Measurements from ENCODE around the gene GNG10.
"Not testable (repeated sequence)": the region's sequence is repeated elsewhere in the genome, so short reads cannot be mapped to it uniquely, and the experiment has no call there.

The GNG10 gene

DNA sequence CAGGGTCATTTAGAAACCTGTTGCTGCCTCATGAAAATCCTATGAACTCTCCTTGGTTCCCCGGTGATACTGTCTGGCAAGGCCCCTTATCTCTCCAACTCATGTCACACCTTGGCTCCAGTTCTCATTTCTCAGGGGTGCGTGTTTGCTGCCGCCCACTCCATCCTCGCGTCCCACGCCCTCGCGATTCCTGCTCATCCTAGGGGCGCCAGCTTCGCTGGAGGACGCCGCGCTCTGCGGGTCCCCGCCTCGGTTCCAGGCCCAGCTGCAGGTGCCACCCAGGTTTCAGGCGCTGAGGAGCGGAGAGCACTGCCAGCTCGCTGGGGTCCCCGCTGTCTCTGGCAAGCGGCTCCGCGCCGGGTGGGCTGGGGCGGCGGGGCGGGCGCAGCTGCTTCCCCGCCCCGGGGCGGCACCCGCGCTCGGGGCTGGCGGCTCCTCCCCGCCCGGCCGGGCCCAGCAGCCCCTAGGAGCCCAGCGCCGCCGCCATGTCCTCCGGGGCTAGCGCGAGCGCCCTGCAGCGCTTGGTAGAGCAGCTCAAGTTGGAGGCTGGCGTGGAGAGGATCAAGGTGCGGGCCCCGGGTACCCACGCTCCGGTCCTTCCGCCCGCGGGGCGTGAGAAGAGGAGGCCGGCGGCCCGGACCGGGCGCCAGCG is at the start of gene GNG10:
TSS of gene GNG10 (plus strand) at position 456 of the 652 bp plus-strand sequence. CDS start at position 486, 30 bp downstream.
- DNase-seq: peak; percentile 90

DNA sequence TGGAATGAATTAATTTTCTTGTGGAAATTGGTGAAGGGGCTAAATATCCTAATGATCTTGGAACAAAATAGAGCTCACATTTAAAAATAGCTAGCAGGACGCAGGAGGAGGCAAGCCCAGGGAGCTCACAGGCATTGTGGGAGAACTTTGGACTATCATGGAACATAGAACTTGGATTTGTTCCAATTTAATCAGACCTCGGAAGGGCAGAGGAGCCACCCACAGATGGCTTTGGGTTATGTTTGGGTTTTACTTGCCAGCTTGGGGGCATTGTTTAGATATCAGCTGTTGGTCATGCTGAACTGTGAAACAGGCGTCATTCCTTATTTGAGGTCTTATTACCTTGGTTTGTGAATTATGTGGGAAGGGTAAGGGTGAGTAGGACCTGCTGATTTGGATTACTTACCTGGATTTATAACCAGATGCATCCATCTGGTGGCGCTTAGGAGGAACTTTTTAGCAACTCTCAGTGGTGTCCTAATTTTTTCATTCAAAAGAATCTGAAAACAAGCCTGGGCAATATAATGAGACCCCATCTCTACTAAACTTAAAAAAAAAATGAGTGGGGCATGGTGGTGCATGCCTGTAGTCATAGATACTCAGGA is 47.9 kb upstream of the GNG10 start:
- no peak for DNase-seq

DNA sequence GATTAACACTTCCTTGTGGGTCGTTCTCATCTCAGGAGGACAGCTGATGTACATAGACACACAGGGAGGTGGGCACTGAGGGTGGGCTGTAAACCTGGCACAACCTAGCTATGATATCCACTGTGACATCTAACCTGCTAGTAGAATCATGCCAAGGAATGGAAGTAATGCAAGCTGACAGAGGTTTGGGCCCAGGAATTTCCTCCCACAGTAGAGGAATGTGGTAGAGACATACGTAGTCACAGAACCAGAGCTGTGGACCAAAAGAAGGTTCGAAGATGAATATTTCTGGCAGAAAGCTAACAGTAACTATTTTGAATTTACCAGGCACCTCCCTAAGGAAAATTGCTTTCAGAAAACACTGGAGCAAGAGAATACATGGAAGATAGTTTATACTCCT is 45.5 kb upstream of the GNG10 start:
- DNase-seq: no peak

DNA sequence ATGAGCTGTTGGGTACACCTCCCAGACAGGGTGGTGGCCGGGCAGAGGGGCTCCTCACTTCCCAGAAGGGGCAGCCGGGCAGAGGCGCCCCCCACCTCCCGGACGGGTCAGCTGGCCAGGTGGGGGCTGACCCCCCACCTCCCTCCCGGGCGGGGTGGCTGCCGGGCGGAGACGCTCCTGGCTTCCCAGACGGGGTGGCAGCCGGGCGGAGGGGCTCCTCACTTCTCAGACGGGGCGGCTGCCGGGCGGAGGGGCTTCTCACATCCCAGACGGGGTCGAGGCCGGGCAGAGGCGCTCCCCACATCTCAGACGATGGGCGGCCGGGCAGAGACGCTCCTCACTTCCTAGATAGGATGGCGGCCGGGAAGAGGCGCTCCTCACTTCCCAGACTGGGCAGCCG is 44.1 kb upstream of the GNG10 start:
- DNase-seq: not testable (repeated sequence)

DNA sequence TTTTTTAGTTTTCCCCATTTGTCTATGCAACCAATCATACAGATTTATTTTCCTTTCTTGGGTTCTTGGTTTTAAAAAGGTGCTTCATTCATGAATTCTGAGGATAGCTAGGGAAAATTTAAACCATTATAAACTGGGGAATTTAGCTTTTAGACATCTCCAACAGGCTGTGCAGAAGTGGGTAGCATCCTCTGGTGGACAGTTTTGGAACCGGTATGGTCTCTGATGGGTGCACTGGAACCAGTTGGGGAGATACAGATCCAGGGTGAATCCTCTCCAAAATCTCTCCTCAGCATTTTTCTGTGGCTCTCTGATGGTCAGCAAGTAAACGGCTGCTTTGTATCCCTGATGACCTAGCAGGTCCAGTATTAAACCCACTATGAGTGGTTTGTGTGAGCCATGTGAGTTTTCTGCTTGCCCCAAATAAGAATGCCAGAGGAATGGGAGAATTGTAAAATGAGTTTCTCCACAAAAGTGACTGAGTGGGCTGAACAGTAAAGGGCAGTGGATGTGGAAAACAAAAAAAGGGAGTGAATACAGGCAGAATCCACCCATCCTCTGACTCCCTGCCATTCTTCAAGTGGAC is 39.4 kb upstream of the GNG10 start:
- peak; percentile 53 for DNase-seq

DNA sequence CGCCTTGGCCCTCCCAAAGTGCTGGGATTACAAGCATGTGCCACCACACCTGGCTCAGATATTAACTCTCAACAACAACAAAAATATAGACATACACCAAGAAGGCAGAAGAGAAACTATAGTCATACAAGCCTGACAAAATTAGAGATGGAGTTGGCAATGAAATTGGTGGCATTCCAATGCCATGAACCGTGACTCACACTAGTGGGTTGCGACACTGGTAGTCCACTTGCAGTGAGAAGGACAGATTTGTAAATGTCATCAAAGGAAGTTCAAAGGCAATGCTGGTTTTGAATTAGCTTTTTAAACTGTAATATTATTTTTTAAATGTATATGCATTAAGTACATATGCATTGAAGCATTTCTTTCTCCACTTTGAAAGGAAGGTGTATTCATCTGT is 38.8 kb upstream of the GNG10 start:
- no peak for DNase-seq

DNA sequence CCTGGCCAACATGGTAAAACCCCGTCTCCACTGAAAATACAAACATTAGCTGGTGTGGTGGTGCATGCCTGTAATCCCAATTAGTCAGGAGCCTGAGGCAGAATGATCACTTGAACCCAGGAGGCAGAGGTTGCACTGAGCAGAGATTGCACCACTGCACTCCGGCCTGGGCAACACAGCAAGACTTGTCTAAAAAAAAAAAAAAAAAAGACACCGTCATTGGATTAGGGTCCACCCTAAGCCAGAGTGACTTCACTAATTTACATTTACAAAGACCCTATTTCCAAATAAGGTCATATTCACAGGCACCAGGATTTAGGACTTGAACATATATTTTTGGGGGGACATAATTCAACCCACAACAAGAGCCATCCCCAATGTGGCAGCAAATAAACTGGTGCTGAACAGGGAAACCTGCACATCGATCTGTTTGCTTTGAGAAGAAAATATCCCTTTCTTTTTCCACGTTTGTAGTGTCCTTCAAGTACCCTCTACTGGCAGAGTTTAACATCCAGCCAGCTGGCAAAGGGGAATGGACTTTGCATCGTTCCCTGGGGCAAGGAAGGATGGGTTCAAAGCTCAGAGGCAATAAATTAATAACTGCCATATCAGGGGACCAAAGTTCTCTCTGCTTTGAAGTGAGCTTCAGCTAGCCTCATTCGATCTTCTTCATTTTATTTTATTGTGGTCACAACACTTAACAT is 34.0 kb upstream of the GNG10 start:
- DNase-seq: no peak

DNA sequence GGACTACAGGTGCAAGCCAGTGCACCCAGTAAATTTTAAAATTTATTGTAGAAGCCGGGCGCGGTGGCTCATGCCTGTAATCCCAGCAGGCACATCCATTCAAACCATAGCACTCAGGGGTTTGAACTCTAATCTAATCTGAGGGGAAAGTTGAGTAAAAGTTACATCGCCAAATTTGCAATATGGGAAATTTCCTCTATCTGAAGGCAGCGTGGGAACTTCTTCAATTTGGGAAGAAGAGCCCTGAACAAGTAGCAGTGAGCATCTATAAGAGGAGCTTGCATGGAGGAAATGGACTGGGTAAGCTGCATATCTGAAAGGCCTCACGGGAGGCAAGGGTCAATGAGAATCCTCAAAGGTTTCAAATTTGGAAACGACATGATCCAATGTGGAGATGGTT is 33.0 kb upstream of the GNG10 start:
- DNase-seq: no peak

DNA sequence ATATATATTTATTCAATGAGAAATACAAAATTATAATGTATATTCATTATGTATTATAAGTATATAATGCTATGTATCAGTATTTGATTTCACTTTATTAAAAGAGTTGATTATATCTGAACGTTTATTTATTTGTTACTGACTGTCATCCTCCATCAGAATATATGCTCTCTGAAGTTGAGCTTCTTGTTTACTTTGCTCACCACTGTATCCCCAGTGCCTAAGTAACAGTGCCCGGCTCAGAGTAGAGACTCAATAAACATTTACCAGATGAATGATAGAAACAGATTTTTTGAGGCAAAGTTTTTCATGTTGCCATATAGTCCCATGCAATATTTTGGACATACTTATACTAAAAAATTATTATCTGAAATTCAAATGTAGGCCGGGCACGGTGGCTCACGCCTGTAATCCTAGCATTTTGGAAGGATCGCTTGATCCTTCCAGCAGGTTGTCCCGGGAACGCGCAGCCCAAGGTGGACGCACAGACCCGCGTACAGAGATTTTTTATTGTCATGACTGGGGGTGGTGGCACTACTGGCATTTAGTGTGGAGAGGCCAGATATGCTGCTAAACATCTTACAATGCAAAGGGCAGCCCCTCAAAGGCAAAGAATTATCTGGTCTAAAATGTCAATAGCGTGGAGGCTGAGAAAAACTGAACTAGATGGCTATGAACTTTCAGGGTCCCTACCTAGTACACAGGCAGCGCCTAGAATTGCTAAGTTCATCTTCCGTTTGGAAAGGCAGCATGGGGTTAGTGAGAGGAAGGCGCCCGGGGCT is 31.0 kb upstream of the GNG10 start:
- DNase-seq: no peak

DNA sequence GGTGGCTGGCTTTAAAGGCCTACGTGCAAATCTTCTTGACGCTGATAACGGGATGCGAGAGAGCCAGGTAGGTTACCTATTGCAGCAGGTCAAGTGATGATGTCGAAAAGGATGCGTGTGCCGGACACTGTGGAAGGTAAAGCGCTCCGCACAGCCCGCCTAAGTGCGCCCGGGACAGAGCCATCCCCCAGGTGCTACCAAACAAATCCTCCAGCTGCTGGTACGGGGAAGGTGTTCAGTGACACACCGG is 30.5 kb upstream of the GNG10 start:
- DNase-seq: no peak

DNA sequence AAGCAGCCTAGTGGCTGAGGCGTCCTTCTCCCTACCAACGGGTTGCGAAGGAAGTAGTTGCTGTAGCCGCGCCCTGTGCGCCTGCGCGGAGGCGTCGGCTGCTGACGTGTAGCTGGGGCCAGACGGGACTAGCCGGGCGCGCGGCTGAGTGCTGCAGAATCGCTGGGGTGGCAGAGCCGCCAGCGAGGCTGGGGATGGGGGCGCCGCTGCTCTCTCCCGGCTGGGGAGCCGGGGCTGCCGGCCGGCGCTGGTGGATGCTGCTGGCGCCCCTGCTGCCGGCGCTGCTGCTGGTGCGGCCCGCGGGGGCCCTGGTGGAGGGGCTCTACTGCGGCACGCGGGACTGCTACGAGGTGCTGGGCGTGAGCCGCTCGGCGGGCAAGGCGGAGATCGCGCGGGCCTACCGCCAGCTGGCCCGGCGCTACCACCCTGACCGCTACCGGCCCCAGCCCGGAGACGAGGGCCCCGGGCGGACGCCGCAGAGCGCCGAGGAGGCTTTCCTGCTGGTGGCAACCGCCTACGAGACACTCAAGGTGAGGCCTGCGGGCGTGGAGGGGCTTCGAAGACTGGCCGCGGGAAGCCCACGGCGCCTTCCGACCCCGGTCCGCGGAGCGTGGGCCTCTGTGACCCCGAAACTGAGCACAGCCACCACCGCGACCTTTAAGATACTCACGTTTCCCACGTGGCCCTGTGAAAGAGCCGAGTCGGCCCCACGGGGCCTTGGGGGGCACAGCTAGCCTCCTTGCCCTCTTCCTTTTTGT is 30.0 kb upstream of the GNG10 start, which contains the start of gene DNAJC25:
TSS of gene DNAJC25 (plus strand) at position 121 of the 758 bp plus-strand sequence. CDS start at position 195, 74 bp downstream.
- peak; percentile 98 for DNase-seq

DNA sequence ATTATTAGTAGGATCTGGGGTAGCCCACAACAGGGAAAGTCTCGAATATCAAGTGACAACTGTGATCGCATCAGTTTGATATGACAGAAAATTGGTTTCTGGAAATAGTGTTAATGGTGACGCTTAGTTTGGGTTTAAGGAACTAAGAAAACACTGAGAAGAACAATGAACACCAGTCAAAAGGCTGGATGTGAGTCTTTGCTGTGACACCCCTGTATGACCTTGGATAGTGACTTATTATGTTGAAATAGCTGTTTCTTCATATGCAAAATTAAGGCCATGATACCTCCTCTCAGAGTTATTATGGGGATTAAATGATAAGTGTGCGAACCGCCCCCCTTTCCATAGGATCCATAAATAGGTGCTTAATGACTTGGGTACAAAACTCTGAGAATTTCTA is 29.3 kb upstream of the GNG10 start:
- DNase-seq: no peak

DNA sequence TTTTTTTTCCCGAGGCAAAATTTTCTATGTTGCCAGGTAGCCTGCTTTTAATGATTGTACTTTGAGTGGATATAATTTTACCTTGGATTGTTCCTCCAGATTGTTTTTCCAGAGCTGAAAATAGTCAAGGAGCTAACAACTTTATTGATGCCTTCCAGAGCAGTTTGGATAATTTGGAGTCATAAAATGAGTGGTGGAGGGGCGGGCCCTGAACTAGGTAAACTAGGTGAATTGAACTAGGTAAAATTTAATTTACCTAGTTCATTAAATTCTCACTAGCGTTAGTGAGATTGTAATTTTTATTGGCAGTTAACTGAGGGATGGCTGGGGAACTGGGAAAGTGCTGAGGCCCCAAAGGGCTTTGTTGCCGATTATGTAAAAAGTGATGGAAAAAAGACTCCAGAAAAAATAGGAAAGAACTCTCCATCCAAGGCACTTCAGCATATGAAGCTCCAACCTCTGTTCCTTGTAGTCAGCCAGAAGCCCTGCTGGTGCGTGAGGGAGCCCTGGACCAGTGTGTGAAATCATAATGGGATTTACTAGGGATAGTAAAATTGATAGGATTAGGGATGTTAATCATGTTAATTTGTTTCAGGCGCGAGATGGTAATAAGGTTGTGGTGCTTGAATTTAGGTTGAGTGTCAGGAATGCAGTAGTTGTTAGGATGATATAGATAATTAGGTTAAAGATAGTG is 28.6 kb upstream of the GNG10 start:
- no peak for DNase-seq

DNA sequence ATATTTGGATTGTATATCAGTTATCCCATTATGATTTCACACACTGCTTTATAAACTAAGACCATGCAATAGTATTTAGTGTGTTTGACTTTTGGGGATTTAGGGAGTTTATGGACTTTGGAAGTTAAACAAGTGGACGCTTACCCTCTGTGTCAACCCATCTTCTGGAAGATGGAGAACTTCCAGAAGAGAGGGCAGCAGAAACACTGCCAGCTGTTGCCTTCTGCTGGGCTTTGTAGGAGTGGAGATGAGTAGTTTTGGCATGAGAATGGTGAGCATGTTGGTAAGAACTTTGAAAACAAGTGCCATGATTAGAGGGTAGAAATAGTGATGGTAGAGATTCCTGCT is 28.0 kb upstream of the GNG10 start:
- no peak for DNase-seq

DNA sequence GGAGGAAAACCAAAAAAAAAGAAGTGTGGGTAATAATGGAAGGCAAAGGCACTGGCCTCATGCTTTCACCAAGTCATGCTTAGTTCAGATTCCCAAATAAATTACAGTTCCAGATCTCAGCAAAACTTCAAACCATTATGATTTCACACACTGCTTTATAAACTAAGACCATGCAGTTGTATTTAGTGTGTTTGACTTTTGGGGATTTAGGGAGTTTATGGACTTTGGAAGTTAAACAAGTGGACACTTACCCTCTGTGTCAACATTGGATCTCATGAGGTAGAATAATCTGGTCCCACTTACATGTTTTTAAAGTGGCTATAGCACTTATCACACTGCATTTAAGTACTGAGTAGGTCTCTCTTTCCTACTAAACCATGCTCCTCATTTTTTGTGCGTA is 26.5 kb upstream of the GNG10 start:
- no peak for DNase-seq

DNA sequence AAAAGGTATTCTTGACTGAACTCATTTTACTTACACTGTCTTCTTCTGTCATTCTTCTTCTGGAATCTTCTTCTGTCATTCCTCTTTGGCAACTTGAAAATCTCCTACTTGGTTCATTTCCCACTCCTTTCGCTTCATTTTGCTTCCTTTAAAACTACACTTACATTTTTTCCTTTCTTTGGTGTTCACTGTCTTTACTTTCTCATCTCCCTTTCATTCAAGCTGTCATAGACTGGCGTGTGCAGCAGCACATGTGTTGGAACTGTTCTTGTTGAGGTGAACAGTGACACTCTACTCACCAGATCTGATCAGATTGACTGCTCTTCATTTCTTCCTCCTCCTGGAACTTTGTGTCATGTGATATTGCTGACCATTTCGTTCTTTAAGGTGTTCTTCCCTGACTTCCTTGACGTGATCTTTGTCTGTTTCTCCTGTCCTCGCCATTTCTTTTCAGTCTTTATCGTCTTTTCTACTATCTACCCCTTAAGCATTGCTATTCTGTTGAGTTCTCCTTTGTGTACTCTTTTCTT is 23.9 kb upstream of the GNG10 start:
- DNase-seq: no peak

DNA sequence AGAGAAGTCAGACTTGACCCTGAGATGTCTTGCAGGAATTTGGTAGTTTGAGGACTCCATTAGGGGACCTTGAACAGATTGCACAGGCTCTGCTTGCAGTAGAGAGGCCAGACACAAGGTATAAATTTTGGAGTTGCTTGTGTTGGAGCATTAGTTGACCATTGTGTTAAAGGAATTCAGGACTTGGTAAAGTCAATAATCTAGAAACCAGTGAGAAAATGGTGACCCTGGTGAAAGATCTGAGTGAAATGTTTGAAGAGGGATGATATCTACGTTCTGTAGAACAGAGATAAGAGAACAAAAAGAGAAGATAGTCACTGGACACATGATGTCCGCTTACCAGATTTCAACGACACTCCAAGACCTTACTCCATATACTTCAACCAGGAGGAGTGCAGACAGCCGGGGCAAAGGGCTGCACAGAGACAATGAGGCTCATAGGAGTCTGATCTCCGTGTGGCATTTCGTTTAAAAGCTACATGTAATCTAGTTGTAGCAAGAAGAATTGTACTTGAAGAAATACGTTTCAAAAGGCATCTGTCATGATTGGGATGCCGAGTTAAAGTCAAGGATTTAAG is 17.1 kb upstream of the GNG10 start:
- no peak for DNase-seq

DNA sequence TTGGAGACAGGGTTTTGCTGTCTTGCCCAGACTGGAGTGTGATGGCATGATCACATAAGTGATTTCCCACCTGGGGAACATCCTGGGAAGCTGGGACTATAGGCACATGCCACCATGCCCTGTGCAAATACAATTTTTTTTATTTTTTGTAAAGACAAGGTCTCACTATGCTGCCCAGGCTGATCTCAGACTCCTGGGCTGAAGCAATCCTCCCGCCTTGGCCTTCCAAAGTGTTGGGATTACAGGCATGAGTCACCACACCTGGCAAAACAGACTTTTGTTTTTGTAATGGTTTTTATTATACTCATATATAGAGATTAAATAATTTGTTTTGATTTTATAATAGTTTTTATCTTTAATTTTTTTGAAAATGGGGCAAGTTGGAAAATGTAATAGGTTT is 15.6 kb upstream of the GNG10 start:
- DNase-seq: no peak

DNA sequence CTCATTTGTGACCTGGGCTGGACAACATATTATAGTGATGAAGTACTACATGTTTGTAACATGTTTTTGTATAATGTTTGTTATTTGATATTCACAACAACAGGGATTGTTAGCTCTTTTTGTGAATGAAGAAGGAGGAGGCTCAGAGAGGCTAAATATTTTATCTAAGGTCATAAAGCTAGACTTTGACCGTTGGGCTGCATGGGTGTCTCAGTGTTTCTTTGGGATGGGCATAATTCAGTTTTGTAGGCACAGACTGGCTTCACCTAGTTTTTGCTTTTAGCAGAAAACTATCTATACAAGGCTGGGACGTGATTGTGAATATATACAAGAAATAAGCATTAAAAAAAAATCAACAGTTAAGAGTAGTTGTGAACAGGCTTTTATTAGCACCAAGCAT is 15.0 kb upstream of the GNG10 start:
- no peak for DNase-seq

DNA sequence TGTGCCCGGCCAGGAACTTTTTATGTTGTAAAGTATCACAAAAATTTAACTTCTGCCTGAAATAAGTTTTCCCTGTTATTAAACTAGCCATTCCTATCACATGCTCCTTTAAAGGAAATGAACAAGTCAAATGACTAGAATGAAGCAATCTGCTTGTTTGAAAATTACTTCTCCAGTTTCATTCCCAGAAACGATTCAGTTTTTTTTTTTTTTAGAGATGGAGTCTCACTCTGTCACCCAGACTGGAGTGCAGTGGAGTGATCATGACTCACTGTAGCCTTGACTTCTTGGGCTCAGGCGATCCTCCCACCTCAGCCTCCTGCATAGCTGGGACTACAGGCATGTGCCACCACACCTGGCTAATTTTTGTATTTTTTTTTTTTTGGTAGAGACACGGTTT is 13.3 kb upstream of the GNG10 start:
- no peak for DNase-seq

DNA sequence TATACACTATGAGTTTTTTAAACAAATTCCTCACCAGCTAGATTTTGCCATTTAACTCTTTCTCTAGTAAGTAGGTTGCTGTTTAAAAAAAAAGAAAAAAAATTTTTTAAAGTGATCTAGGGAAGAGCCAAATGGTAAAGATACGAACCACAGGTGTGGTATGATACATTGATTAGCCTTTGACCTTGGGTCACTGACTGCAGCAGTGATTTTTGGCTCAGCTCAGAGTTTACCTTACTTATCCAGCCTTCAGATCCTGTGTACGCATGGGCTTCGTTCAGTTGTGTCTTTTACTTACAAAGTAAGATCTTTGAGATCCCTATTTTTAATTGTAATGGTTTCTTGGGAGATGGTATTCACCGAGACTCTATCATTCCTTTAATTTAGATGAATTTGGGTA is 12.4 kb upstream of the GNG10 start:
- DNase-seq: no peak

DNA sequence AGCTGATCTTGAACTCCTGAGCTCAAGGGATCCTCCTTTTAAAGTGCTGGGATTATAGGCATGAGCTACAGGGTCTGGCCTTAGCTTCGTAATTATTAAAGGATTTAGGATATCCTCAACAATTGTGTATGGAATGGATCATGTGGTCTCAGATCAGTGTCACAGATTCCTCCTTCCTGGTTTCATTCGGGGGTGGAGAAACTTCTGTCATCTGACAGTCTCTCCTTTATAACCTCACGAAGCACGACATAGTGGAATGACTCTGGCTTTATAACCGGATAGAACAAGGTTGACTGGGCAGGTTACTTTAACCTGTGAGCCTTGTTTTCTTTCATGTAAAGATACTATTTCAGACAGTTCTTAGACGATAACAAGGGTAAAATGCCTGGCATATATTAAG is 4.4 kb upstream of the GNG10 start:
- no peak for DNase-seq

Data from 8988T (cell line).